Body of pancreas (tissue), 4 donors: Measurements from ENCODE around the gene ZFP36L2. TPM values are rescaled to one million over a fixed set of nuclear protein-coding genes. Genes with fewer than 3 reads are reported as not detected.

Source experiments
- ATAC-seq: fragments of 150-250 bp; one replicate; pipeline ENCODE4 v1.9.1; 2016
- DNase-seq, 4 donors: peaks; one replicate each; pipeline ENCODE4 v3.0.0-alpha.2; 2019
- H3K27ac ChIP-seq, 4 donors: fragments of 200-600 bp; sonication (generic); 1 replicate in 3 of 4; 2 replicates in 1 of 4; pipeline versions ENCODE4 v1.5.1 to v1.6.1; 2016 to 2019; ENCODE audit warnings: mild to moderate bottlenecking in 1 of 4, mixed read lengths in 1 of 4, moderate library complexity in 1 of 4
- H3K27me3 ChIP-seq, 2 donors: fragments of 200-600 bp; sonication (generic); one replicate each; pipeline ENCODE4 v1.6.0; 2016; ENCODE audit warnings: mild to moderate bottlenecking in 1 of 2
- H3K36me3 ChIP-seq, 2 donors: fragments of 200-600 bp; sonication (generic); replicated peaks in 1 of 2; 2 replicates each; pipeline ENCODE4 v1.5.1; 2016; ENCODE audit warnings: low read depth in 2 of 2; ENCODE audit not compliant: insufficient read depth in 1 of 2
- H3K4me1 ChIP-seq: fragments of 200-600 bp; sonication (generic); one replicate; pipeline ENCODE4 v1.6.0; 2016
- H3K4me3 ChIP-seq, 2 donors: fragments of 200-600 bp; sonication (generic); 1 replicate in 1 of 2; 2 replicates in 1 of 2; pipeline ENCODE4 v1.5.1; 2016 to 2019
- H3K9me3 ChIP-seq, 3 donors: fragments of 200-600 bp; sonication (generic); 1 replicate in 2 of 3; 2 replicates in 1 of 3; pipeline ENCODE4 v1.5.1; 2016
- POLR2A ChIP-seq, 3 donors: fragments of 450-650 bp; IDR thresholded peaks; one replicate each; pipeline ENCODE4 v1.6.1; 2016; ENCODE audit warnings: antibody characterized with exemption in 3 of 3, mild to moderate bottlenecking in 2 of 3
- WGBS, 2 donors: methylation state at CpG; one replicate each; pipeline ENCODE4 v1.1.5; 2017; 5-methylcytosine and 5-hydroxymethylcytosine counted together
- intact Hi-C: fragments of 100-400 bp; cut with DNase I; formaldehyde crosslinking; loops from one replicate; pipeline ENCODE4 v1.15.1; 2023
- total RNA-seq, 2 donors: library from RNA; depleted of rRNA; stranded (reverse); fragments of >200 nt; gene quantifications; one replicate each; pipeline ENCODE4 v1.1.0, GENCODE V29; 2016
- TF ChIP-seq, protein P1 (sequence below), 7 experiments: fragments of 450-650 bp in 4 of 7; fragments of 200-600 bp in 3 of 7; sonication (generic) in 3 of 7; IDR thresholded peaks; one replicate each; pipeline ENCODE4 v1.5.1; 2016 to 2019; ENCODE audit warnings: antibody characterized with exemption in 7 of 7

ZFP36L2 gene
- total RNA-seq, 2 donors from 2014 or later = 57.1 to 116 TPM

DNA sequence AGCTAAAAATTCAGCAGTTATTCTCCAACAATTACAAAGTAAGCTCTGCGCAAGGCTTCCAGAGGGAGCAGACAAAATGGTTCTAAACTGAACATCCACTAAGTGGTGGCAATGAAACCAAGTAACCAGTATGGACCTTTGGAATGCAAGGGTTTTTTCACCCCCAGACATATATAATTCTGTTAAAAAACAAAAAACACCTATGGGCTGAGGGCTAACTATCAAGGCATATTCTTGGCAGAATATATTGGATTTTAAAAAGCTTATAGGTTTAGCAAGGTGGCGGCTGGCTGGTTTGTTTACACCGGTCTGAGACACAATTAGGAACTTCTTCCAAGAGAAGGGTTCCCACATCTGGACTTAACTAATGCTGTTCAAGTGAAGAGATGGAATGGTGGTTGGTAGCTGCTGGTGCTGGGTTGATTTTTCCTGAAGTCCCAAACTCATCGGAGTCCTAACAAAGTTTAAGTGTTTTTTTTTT, 2.8 kb downstream of the ZFP36L2 start:
- Histone ChIP-seq H3K27me3 (no peaks in the 10 kb centered on the region), H3K27ac (peak overlapping the region; percentile 40 to 98 (median 97)), H3K36me3 (peaks cover 0 to 8% of the 10 kb centered on the region in 2 donors), H3K9me3 (no peaks in the 10 kb centered on the region), H3K4me3 (peak overlapping the region; percentile 61 to 69), H3K4me1 (peaks cover 57% of the 10 kb centered on the region)
- DNase-seq (no peak), ATAC-seq (no peak)
- 2 to 4% methylated on average over 4 of the region's 4 CpGs for WGBS, 2 donors
- intact Hi-C loops = no loop called here
- TF ChIP-seq, protein P1, sequence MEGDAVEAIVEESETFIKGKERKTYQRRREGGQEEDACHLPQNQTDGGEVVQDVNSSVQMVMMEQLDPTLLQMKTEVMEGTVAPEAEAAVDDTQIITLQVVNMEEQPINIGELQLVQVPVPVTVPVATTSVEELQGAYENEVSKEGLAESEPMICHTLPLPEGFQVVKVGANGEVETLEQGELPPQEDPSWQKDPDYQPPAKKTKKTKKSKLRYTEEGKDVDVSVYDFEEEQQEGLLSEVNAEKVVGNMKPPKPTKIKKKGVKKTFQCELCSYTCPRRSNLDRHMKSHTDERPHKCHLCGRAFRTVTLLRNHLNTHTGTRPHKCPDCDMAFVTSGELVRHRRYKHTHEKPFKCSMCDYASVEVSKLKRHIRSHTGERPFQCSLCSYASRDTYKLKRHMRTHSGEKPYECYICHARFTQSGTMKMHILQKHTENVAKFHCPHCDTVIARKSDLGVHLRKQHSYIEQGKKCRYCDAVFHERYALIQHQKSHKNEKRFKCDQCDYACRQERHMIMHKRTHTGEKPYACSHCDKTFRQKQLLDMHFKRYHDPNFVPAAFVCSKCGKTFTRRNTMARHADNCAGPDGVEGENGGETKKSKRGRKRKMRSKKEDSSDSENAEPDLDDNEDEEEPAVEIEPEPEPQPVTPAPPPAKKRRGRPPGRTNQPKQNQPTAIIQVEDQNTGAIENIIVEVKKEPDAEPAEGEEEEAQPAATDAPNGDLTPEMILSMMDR (IDR thresholded peaks at IDR 0.05) = no peak
- no peak for TF ChIP-seq POLR2A (IDR thresholded peaks at IDR 0.05)

DNA sequence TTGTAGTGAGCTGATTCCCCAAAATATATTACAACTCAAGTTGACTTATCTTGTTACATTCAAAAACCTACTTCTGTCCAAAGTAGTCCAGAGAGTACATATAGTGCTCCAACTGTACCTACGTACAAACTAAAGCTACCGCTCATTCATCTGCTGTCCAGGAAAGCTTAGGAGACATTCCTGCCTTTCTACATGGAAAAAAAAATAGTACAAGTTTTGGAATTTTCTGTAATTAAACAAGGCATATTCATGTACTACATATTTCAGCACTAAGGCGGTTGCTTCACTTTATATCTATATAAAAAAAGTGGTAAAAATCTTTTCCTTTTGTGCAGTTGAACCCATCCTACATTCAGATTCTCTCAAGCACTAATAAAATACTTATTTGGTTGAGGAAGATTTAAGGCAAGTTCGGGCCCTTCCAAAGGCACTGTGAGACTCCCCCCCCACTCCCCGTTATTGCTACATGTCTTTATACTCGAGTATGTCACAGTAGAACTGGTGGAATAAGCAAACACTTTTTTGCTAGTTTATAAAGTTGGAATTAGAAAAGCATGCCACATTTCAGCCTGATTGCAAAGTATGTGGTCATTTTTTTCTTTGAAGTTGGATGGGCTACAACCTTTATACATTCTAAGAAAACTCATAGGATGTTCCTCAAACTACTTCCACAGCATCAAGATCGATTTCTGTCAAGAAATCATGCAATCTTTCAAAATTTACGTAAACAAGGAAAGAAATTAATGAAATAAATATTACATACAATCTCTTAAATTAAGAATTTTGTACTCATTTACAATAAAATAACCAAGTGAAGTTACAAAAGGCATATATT, 3.7 kb downstream of the ZFP36L2 start:
- DNase-seq (no peak), ATAC-seq (no peak)
- no peaks in the 10 kb centered on the region for H3K27me3 ChIP-seq
- H3K4me1 ChIP-seq = peaks cover 57% of the 10 kb centered on the region
- no peaks in the 10 kb centered on the region for H3K9me3 ChIP-seq
- WGBS, 2 donors = 3 to 4% methylated on average over 8 of the region's 8 CpGs
- TF ChIP-seq, protein P1 (IDR thresholded peaks at IDR 0.05) = no peak
- TF ChIP-seq POLR2A (IDR thresholded peaks at IDR 0.05) = no peak
- intact Hi-C loops = no loop called here
- peak overlapping the region in 1 of 2 donors; percentile 69 for H3K4me3 ChIP-seq
- H3K36me3 ChIP-seq = peaks cover 0 to 8% of the 10 kb centered on the region in 2 donors
- H3K27ac ChIP-seq = peak overlapping the region; percentile 88 to 98 (median 97)

DNA sequence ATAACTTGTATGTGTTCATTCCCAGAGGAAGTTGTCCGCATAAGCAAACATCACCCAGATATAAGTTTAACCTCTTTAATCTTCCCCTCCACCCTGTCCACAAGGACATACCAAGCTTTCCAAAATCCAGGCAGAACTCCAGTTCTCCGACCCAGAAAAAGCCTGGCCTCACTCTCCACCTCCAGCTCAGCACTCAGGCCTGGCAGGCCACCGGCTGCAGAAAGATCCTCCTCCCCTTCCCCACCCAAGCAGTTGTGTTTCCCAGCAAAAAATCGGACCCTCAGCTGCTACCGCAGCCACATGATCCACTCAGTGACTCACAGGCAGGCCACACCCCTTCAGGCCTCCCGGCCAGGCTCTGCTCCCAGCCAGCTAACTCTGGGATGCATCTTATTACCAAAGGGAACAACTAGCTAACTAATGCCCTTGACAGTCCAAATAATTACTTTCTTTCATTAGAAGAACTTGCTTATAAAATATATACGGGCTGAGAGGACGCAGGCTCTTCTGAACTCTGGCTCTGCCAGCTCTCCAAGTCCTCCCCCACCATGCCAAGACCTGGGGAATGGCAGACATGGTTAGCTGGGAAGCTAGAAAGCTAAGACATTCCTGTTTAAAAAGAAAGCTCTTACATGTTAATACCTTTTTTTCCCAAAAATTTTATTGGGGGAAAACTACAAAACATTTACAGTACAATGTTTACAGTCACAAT, 4.5 kb downstream of the ZFP36L2 start:
- Histone ChIP-seq H3K9me3 (no peaks in the 10 kb centered on the region), H3K4me1 (peaks cover 58% of the 10 kb centered on the region), H3K4me3 (no peak overlapping the region), H3K36me3 (peaks cover 0 to 8% of the 10 kb centered on the region in 2 donors), H3K27me3 (no peaks in the 10 kb centered on the region), H3K27ac (peak overlapping the region; percentile 88 to 98 (median 97))
- TF ChIP-seq, protein P1 (IDR thresholded peaks at IDR 0.05) = peak in 1 of 7 experiments; percentile 6
- peak; percentile 41 to 72 (median 66) for TF ChIP-seq POLR2A (IDR thresholded peaks at IDR 0.05)
- DNase-seq = peak; percentile 80 to 91 (median 88)
- WGBS, 2 donors = 0 to 1% methylated on average over 7 to 8 of the region's 8 CpGs
- intact Hi-C loops = no loop called here
- peak; percentile 5 for ATAC-seq

DNA sequence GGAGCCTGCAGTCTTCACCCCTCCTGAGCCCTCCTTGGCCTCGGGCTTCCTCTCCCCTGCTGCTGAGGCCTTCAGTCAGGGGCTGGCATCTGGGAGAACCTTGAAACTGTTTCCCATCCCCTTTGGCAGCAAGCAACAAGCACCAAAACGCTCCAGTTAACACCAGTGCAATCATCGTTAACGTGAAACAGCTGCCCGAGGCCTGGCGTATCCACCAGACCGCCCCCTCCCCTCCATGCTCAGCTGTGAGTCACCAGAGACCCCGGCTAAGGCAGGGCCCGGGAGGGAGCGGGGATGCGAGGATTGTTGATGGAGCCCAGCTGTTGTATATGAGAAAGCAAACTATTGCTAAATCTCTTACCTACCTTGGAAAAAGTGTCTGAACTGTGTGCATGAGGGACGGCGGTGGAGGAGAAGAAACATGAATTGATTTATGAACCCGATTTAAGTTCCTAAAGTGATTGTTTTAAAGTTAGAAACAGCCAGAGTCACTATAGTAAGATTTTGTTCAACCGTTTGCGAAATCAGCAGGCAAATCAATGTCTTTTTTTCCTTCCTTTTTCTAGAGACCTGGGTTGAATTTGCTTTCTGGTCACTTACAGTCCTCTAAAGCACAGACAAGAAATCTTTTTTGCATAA, 5.2 kb downstream of the ZFP36L2 start:
- TF ChIP-seq POLR2A (IDR thresholded peaks at IDR 0.05) = peak in 1 of 3 donors; percentile 7
- TF ChIP-seq, protein P1 (IDR thresholded peaks at IDR 0.05) = no peak
- Histone ChIP-seq H3K9me3 (no peaks in the 10 kb centered on the region), H3K4me3 (no peak overlapping the region), H3K27ac (peak overlapping the region; percentile 88 to 98 (median 97)), H3K36me3 (peaks cover 0 to 8% of the 10 kb centered on the region in 2 donors), H3K27me3 (no peaks in the 10 kb centered on the region), H3K4me1 (peaks cover 58% of the 10 kb centered on the region)
- no peak for ATAC-seq
- WGBS, 2 donors = 2 to 3% methylated on average over 12 to 16 of the region's 16 CpGs
- peak; percentile 49 to 73 (median 58) for DNase-seq
- intact Hi-C loops = no loop called here
